MM.1S (cell line): ENCODE measurements around the gene RPRD1A.

Experiments
- DNase-seq: peaks from one replicate; pipeline ENCODE4 v3.0.0-alpha.2; 2015
- H2AFZ ChIP-seq: fragments of 300-600 bp; sonication (generic); 2 replicates; pipeline ENCODE4 v1.6.0; 2016; ENCODE audit warnings: antibody characterized with exemption, low read length
- H3F3A ChIP-seq: fragments of 300-600 bp; sonication (generic); 2 replicates; pipeline ENCODE4 v1.6.1; 2016; ENCODE audit warnings: mild to moderate bottlenecking, antibody characterized with exemption, low read length, moderate library complexity, mixed read lengths; ENCODE audit not compliant: insufficient read depth
- H3K27ac ChIP-seq: fragments of 300-600 bp; sonication (generic); 2 replicates; pipeline ENCODE4 v1.5.1; 2016; ENCODE audit warnings: mild to moderate bottlenecking, low read length
- H3K27me3 ChIP-seq: fragments of 300-600 bp; sonication (generic); replicated peaks from 2 replicates; pipeline ENCODE4 v1.6.0; 2016; ENCODE audit warnings: low read length; ENCODE audit not compliant: insufficient read depth
- H3K36me3 ChIP-seq: fragments of 300-600 bp; sonication (generic); replicated peaks from 2 replicates; pipeline ENCODE4 v1.6.1; 2016; ENCODE audit warnings: mild to moderate bottlenecking, low read length, mixed read lengths; ENCODE audit not compliant: insufficient read depth
- H3K4me1 ChIP-seq: fragments of 300-600 bp; sonication (generic); 2 replicates; pipeline ENCODE4 v1.6.1; 2016; ENCODE audit warnings: low read length, mixed read lengths
- H3K4me2 ChIP-seq: fragments of 300-600 bp; sonication (generic); 2 replicates; pipeline ENCODE4 v1.6.0; 2016; ENCODE audit warnings: low read depth, low read length
- H3K4me3 ChIP-seq: fragments of 300-600 bp; sonication (generic); 2 replicates; pipeline ENCODE4 v1.5.1; 2016; ENCODE audit warnings: low read length, mixed read lengths
- H3K79me2 ChIP-seq: fragments of 300-600 bp; sonication (generic); 2 replicates; pipeline ENCODE4 v1.6.1; 2016; ENCODE audit warnings: mixed run types, low read length, mixed read lengths
- H3K9ac ChIP-seq: fragments of 300-600 bp; sonication (generic); 2 replicates; pipeline ENCODE4 v1.6.1; 2016; ENCODE audit warnings: low read length, mixed read lengths
- H3K9me2 ChIP-seq: fragments of 300-600 bp; sonication (generic); replicated peaks from 2 replicates; pipeline ENCODE4 v1.6.1; 2016; ENCODE audit warnings: mild to moderate bottlenecking, low read length, mixed read lengths; ENCODE audit not compliant: insufficient read depth
- H3K9me3 ChIP-seq: fragments of 300-600 bp; sonication (generic); replicated peaks from 2 replicates; pipeline ENCODE4 v1.6.1; 2016; ENCODE audit warnings: mild to moderate bottlenecking, low read length, mixed read lengths; ENCODE audit not compliant: insufficient read depth
- H4K20me1 ChIP-seq: fragments of 300-600 bp; sonication (generic); 2 replicates; pipeline ENCODE4 v1.6.1; 2016; ENCODE audit warnings: mild to moderate bottlenecking, low read length, moderate library complexity, mixed read lengths; ENCODE audit not compliant: insufficient read depth
- CTCF ChIP-seq: fragments of 300-600 bp; sonication (generic); IDR thresholded peaks from 2 replicates; pipeline ENCODE4 v1.5.1; 2016; ENCODE audit warnings: antibody characterized with exemption, low read length, mixed read lengths
- EZH2 ChIP-seq: fragments of 300-600 bp; sonication (generic); optimal IDR thresholded peaks from 2 replicates; pipeline ENCODE3; 2017; ENCODE audit warnings: low read depth, mild to moderate bottlenecking, antibody characterized with exemption, low read length, mixed read lengths
- EZH2phosphoT487 ChIP-seq: fragments of 300-600 bp; sonication (generic); IDR thresholded peaks from 2 replicates; pipeline ENCODE4 v1.6.1; 2018; ENCODE audit warnings: antibody characterized with exemption, low read length

The RPRD1A gene

GRCh38 chr18:36020174-36020711 lies 47.1 kb downstream of the RPRD1A start:
- Histone ChIP-seq H2AFZ (no peak overlapping the region), H3K4me3 (no peak overlapping the region), H3F3A (peaks cover 3% of the 10 kb centered on the region; the same call in 1 of the 2 replicates), H3K9me3 (no peaks in the 10 kb centered on the region), H4K20me1 (no peaks in the 10 kb centered on the region), H3K9me2 (no peaks in the 10 kb centered on the region), H3K27ac (no peak overlapping the region), H3K36me3 (no peaks in the 10 kb centered on the region; the same call in 1 of the 2 replicates), H3K9ac (no peak overlapping the region), H3K79me2 (no peaks in the 10 kb centered on the region), H3K27me3 (no peaks in the 10 kb centered on the region), H3K4me2 (no peak overlapping the region), H3K4me1 (peaks cover 10% of the 10 kb centered on the region; the same call in 1 of the 2 replicates)
- DNase-seq, result no peak
- TF ChIP-seq CTCF (no peak), EZH2phosphoT487 (no peak), EZH2 (no peak)

GRCh38 chr18:36017232-36017631 lies 50.1 kb downstream of the RPRD1A start:
- no peaks in the 10 kb centered on the region for H3K27me3 ChIP-seq
- no peaks in the 10 kb centered on the region for H3K79me2 ChIP-seq
- no peak for TF ChIP-seq EZH2phosphoT487
- TF ChIP-seq EZH2, result no peak
- no peak for TF ChIP-seq CTCF
- no peak overlapping the region for H2AFZ ChIP-seq
- H3K27ac ChIP-seq, result no peak overlapping the region
- no peak overlapping the region for H3K9ac ChIP-seq
- H4K20me1 ChIP-seq, result no peaks in the 10 kb centered on the region
- H3K4me1 ChIP-seq, result peaks cover 12% of the 10 kb centered on the region; the same call in 1 of the 2 replicates
- H3K4me2 ChIP-seq, result no peak overlapping the region
- no peaks in the 10 kb centered on the region for H3K9me3 ChIP-seq
- no peaks in the 10 kb centered on the region for H3K9me2 ChIP-seq
- H3K4me3 ChIP-seq, result no peak overlapping the region
- H3F3A ChIP-seq, result peaks cover 3% of the 10 kb centered on the region; the same call in 1 of the 2 replicates
- no peak for DNase-seq
- no peaks in the 10 kb centered on the region for H3K36me3 ChIP-seq

- Histone ChIP-seq H2AFZ (no peak overlapping the region), H3K9me2 (no peaks in the 10 kb centered on the region), H3K4me2 (peak overlapping the region; percentile 27; the same call in 1 of the 2 replicates), H4K20me1 (no peaks in the 10 kb centered on the region), H3K27me3 (no peaks in the 10 kb centered on the region), H3K27ac (no peak overlapping the region), H3K36me3 (no peaks in the 10 kb centered on the region), H3K79me2 (no peaks in the 10 kb centered on the region), H3K9me3 (no peaks in the 10 kb centered on the region), H3K4me1 (peaks cover 12% of the 10 kb centered on the region; the same call in 1 of the 2 replicates), H3K9ac (no peak overlapping the region), H3K4me3 (no peak overlapping the region), H3F3A (peaks cover 3% of the 10 kb centered on the region; the same call in 1 of the 2 replicates)
- peak; percentile 67 for DNase-seq
- TF ChIP-seq EZH2phosphoT487, result no peak
- TF ChIP-seq CTCF, result no peak
- no peak for TF ChIP-seq EZH2
These were observed 51.7 kb downstream of the RPRD1A start for GRCh38 chr18:36015629-36016028.
